Fibroblast of lung (primary cell): Measurements from ENCODE around the gene CST4.

ENCODE experiments used
- CTCF ChIP-seq, 2 donors: IDR thresholded peaks in 1 of 2; conservative IDR thresholded peaks in 1 of 2; 1 replicate in 1 of 2; 2 replicates in 1 of 2; pipeline ENCODE4 v1.5.1; 2011 to 2012; ENCODE audit warnings: low read length in 2 of 2, control low read depth in 1 of 2, inconsistent platforms in 1 of 2, low read depth in 1 of 2, mild to moderate bottlenecking in 1 of 2
- EZH2 ChIP-seq: IDR thresholded peaks from 2 replicates; pipeline ENCODE4 v1.5.1; 2012; ENCODE audit warnings: low read length, control low read depth, mild to moderate bottlenecking; ENCODE audit errors: missing control alignments

DNA sequence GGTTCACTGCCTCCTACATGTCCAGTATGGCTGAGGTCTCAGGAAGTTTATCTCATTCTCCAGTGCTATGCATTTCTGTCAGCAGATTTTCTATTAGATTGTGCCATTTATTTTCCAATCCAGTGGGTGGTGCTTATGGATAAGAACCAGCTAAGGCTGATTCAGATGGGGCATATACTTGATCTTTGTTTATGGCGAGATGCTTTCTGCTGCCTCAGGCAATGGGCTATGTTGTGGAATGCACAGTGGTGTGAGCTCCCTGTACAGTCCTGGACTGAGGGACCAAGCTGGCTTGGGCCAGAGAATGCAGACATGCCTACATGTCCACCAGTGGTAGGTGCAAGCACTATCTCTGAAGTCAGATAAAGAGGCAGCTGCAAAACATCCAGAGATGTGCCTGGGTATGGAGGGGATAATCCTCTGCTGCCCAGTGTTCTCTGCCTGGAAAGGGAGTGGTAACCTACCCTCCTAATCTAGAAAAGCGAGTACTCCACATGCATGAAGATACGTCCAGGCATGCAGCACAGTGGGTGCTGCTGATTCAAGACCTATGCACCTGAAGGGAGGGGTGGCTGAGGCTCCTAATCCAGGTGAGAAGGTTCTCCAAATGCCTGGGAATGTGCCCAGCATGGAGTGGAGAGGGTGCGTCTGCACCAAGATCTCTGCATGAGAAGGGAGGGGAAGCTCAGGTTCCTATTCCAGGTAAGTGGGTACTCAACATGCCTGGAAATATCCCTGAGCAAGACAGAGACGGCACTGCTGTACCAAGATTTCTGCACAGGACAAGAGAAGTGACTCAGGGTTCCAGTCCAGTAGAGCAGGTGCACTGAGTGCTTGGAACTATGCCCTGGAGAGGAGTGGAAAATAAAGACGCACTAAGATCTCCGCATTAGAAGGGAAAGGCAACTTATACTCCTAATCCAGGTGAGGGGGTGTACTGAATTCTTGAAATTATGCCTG, 9.4 kb downstream of the CST4 start:
- TF ChIP-seq CTCF (conservative IDR thresholded peaks at IDR 0.05 in 1 of 2, IDR thresholded peaks at IDR 0.05 in 1 of 2; ENCODE audit: low read depth in 1 of 2, low read length in 2 of 2) (no peak), EZH2 (no peak)
